K562 (cell line): ENCODE results near the gene GPR108. TPM values are rescaled to one million over a fixed set of nuclear protein-coding genes. Genes with fewer than 3 reads are reported as not detected.

ENCODE experiments used
- CEBPB ChIP-seq: fragments of 450-650 bp; IDR thresholded peaks from 2 replicates; pipeline ENCODE4 v1.6.1; 2016; ENCODE audit warnings: missing genetic modification characterization, missing compliant biosample characterization
- E2F5 ChIP-seq: sonication (generic); formaldehyde crosslinking; IDR thresholded peaks from 2 replicates; pipeline ENCODE4 v1.8.0; 2022; ENCODE audit warnings: mild to moderate bottlenecking, missing genetic modification reagents
- ELF1 ChIP-seq: fragments of 200-800 bp; sonication (Bioruptor generic); IDR thresholded peaks from 2 replicates; pipeline ENCODE4 v1.6.1; 2016; ENCODE audit warnings: missing genetic modification characterization, missing compliant biosample characterization
- FOXJ2 ChIP-seq: fragments of 200-800 bp; sonication (Bioruptor generic); IDR thresholded peaks from 2 replicates; pipeline ENCODE4 v1.6.1; 2016; ENCODE audit warnings: missing genetic modification characterization, missing compliant biosample characterization
- MYC ChIP-seq, 2 experiments: fragments of 250-450 bp in 1 of 2; sonication (Bioruptor Pico) in 1 of 2; IDR thresholded peaks; 2 replicates each; pipeline versions ENCODE4 v1.5.1 to v1.6.1; 2012 to 2021; ENCODE audit warnings: low read depth in 2 of 2, borderline replicate concordance in 1 of 2, improper control_type of control experiment in 1 of 2, low read length in 1 of 2, mild to moderate bottlenecking in 1 of 2, moderate library complexity in 1 of 2
- TEAD2 ChIP-seq: fragments of 450-650 bp; IDR thresholded peaks from 2 replicates; pipeline ENCODE4 v1.6.1; 2016; ENCODE audit warnings: missing genetic modification characterization, control low read depth, missing compliant biosample characterization
- ZBTB1 ChIP-seq: sonication (generic); formaldehyde crosslinking; IDR thresholded peaks from 2 replicates; pipeline ENCODE4 v1.8.1; 2023; ENCODE audit warnings: missing genetic modification reagents, low read depth, mild to moderate bottlenecking, borderline replicate concordance
- ZBTB17 ChIP-seq: fragments of 450-650 bp; formaldehyde crosslinking; IDR thresholded peaks from 2 replicates; pipeline ENCODE4 v1.4.0; 2020; ENCODE audit warnings: mild to moderate bottlenecking
- ZKSCAN8 ChIP-seq: fragments of 200-800 bp; sonication (Bioruptor generic); IDR thresholded peaks from 2 replicates; pipeline ENCODE4 v1.6.1; 2016; ENCODE audit warnings: missing genetic modification characterization, missing compliant biosample characterization
- ZNF184 ChIP-seq: sonication (generic); formaldehyde crosslinking; IDR thresholded peaks from 2 replicates; pipeline ENCODE4 v1.5.0; 2020; ENCODE audit warnings: missing genetic modification reagents
- ZNF354B ChIP-seq: fragments of 250-450 bp; sonication (Bioruptor Pico); IDR thresholded peaks from 2 replicates; pipeline ENCODE4 v1.4.0; 2020
- ZNF408 ChIP-seq: fragments of 250-450 bp; sonication (Bioruptor Pico); IDR thresholded peaks from 2 replicates; pipeline ENCODE4 v1.4.0; 2020; ENCODE audit warnings: low read depth, mild to moderate bottlenecking, moderate library complexity
- ZNF584 ChIP-seq: fragments of 200-800 bp; sonication (Bioruptor generic); IDR thresholded peaks from 2 replicates; pipeline ENCODE4 v1.6.1; 2016; ENCODE audit warnings: low read depth, mild to moderate bottlenecking, missing genetic modification characterization, missing compliant biosample characterization
- ZNF696 ChIP-seq: fragments of 250-450 bp; sonication (Bioruptor Pico); conservative IDR thresholded peaks from 2 replicates; pipeline ENCODE4 v1.4.0; 2020; ENCODE audit warnings: mild to moderate bottlenecking, moderate library complexity
- ZNF76 ChIP-seq: fragments of 250-450 bp; sonication (Bioruptor Pico); IDR thresholded peaks from 2 replicates; pipeline ENCODE4 v1.4.0; 2020; ENCODE audit warnings: mild to moderate bottlenecking, moderate library complexity, borderline replicate concordance
- ZNF778 ChIP-seq: fragments of 450-650 bp; formaldehyde crosslinking; IDR thresholded peaks from 2 replicates; pipeline ENCODE4 v1.4.0; 2020; ENCODE audit warnings: mild to moderate bottlenecking, moderate library complexity
- polyA plus RNA-seq, 8 experiments: library from polyadenylated mRNA; depleted of rRNA in 4 of 8; stranded (reverse) in 5 of 8; unstranded in 3 of 8; fragments of >200 nt; fragmentation: Nextera tagmentation in 2 of 8; fragmentation: Illumina TruSeq in 1 of 8; extraction: Ambion mirVana in 2 of 8; extraction: Trizol in 1 of 8; gene quantifications; 2 replicates each; pipeline versions ENCODE4 v1.2.1 to v1.2.3, GENCODE V29; 2011 to 2014; ENCODE audit warnings: inconsistent platforms in 1 of 8, missing spikeins in 1 of 8
- total RNA-seq, 7 experiments: library from RNA; depleted of rRNA in 6 of 7; stranded (reverse); fragments of >200 nt in 6 of 7; fragmentation: Illumina TruSeq in 2 of 7; extraction: Trizol in 2 of 7; gene quantifications; 2 replicates each; pipeline versions ENCODE4 v1.2.1 to v1.2.3, GENCODE V29; 2011 to 2021; ENCODE audit warnings: low replicate concordance in 1 of 7
- TF ChIP-seq, protein P1 (sequence below): fragments of 250-450 bp; sonication (Bioruptor Pico); IDR thresholded peaks from 2 replicates; pipeline ENCODE4 v1.8.0; 2022; ENCODE audit warnings: inconsistent platforms, mild to moderate bottlenecking, moderate library complexity, borderline replicate concordance
- TF ChIP-seq, protein P2 (sequence below): fragments of 450-650 bp; formaldehyde crosslinking; IDR thresholded peaks from 2 replicates; pipeline ENCODE4 v1.4.0; 2020; ENCODE audit warnings: mild to moderate bottlenecking
- TF ChIP-seq, protein P3 (sequence below): sonication (generic); formaldehyde crosslinking; IDR thresholded peaks from 2 replicates; pipeline ENCODE4 v1.8.1; 2023; ENCODE audit warnings: missing genetic modification reagents, mild to moderate bottlenecking, borderline replicate concordance

GPR108 gene
- total and polyA plus RNA-seq, 9 of the 15 experiments (the other 6 are each of a cell fraction or from before 2014, with no cell fraction given), result 2.4 to 33.2 (median 24.4) TPM

DNA sequence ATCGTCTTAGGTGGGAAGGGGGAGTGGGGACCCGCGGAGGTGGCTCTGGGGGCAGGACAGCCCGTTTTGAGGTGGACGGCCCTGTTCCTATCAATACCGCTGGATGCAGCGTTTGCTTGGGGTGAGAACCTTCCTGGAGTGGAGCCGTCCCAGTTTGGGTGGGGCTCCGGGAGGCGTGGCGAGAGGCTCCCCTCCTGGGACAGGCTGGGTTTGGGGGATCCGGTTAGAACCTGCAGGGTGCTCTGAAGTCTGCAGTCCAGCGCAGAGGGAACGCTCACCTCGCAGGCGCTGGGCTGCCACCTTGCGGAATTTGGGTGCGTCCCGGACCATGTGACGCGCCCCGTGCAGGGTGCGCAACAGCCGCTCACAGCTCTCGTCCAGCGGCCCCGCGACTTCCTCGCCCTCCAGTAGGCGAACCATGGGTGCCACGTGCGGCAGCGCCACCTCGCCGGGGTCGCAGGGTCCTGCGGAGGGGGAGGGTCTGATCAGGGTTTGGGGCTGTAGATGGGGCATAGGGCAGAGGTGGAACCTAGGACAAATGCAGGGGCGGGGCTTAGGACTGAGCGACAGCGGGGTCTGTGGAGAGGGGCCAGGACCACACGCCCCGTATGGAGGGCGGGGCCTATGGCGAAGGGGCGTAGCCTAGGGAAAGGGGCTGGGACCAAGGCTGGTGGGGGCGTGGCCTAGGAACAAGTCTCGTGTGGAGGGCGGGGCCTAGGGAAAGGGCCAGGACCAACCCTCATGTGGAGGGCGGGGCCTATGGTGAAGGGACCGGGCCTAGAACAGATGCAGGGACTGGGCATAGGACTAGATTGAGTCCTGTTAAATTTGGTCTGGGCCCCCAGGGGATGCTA is 16.0 kb upstream of the GPR108 start (continued):
- TF ChIP-seq, protein P1, sequence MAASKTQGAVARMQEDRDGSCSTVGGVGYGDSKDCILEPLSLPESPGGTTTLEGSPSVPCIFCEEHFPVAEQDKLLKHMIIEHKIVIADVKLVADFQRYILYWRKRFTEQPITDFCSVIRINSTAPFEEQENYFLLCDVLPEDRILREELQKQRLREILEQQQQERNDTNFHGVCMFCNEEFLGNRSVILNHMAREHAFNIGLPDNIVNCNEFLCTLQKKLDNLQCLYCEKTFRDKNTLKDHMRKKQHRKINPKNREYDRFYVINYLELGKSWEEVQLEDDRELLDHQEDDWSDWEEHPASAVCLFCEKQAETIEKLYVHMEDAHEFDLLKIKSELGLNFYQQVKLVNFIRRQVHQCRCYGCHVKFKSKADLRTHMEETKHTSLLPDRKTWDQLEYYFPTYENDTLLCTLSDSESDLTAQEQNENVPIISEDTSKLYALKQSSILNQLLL (CRISPR knock-in tag), result no peak
- TF ChIP-seq, protein P2, sequence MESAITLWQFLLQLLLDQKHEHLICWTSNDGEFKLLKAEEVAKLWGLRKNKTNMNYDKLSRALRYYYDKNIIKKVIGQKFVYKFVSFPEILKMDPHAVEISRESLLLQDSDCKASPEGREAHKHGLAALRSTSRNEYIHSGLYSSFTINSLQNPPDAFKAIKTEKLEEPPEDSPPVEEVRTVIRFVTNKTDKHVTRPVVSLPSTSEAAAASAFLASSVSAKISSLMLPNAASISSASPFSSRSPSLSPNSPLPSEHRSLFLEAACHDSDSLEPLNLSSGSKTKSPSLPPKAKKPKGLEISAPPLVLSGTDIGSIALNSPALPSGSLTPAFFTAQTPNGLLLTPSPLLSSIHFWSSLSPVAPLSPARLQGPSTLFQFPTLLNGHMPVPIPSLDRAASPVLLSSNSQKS (CRISPR knock-in tag), result no peak
- 0 out of 2 replicates have a peak, but pooled peaks have one; percentile 61 for TF ChIP-seq ZBTB17 (CRISPR knock-in tag)
- no peak; the same call in 1 of the 2 replicates for TF ChIP-seq E2F5
- peak; percentile 98 for TF ChIP-seq MYC (IDR thresholded peaks at IDR 0.05; ENCODE audit: low read depth, low read length)
- peak; percentile 96 for TF ChIP-seq MYC (CRISPR knock-in tag; IDR thresholded peaks at IDR 0.05; ENCODE audit: borderline replicate concordance, low read depth)
- peak; percentile 40; the same call in 1 of the 2 replicates for TF ChIP-seq TEAD2
- TF ChIP-seq ZNF696 (CRISPR knock-in tag), result no peak
- no peak for TF ChIP-seq CEBPB (tag)
- 0 out of 2 replicates have a peak, but pooled peaks have one; percentile 23 for TF ChIP-seq ZNF354B
- TF ChIP-seq ZKSCAN8 (CRISPR knock-in tag), result no peak
- no peak for TF ChIP-seq ZBTB1
- no peak for TF ChIP-seq ZNF76
- TF ChIP-seq, protein P3, sequence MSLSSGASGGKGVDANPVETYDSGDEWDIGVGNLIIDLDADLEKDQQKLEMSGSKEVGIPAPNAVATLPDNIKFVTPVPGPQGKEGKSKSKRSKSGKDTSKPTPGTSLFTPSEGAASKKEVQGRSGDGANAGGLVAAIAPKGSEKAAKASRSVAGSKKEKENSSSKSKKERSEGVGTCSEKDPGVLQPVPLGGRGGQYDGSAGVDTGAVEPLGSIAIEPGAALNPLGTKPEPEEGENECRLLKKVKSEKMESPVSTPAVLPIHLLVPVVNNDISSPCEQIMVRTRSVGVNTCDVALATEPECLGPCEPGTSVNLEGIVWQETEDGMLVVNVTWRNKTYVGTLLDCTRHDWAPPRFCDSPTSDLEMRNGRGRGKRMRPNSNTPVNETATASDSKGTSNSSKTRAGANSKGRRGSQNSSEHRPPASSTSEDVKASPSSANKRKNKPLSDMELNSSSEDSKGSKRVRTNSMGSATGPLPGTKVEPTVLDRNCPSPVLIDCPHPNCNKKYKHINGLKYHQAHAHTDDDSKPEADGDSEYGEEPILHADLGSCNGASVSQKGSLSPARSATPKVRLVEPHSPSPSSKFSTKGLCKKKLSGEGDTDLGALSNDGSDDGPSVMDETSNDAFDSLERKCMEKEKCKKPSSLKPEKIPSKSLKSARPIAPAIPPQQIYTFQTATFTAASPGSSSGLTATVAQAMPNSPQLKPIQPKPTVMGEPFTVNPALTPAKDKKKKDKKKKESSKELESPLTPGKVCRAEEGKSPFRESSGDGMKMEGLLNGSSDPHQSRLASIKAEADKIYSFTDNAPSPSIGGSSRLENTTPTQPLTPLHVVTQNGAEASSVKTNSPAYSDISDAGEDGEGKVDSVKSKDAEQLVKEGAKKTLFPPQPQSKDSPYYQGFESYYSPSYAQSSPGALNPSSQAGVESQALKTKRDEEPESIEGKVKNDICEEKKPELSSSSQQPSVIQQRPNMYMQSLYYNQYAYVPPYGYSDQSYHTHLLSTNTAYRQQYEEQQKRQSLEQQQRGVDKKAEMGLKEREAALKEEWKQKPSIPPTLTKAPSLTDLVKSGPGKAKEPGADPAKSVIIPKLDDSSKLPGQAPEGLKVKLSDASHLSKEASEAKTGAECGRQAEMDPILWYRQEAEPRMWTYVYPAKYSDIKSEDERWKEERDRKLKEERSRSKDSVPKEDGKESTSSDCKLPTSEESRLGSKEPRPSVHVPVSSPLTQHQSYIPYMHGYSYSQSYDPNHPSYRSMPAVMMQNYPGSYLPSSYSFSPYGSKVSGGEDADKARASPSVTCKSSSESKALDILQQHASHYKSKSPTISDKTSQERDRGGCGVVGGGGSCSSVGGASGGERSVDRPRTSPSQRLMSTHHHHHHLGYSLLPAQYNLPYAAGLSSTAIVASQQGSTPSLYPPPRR (CRISPR knock-in tag), result no peak
- TF ChIP-seq ZNF408 (CRISPR knock-in tag), result no peak
- TF ChIP-seq ZNF778, result no peak
- no peak for TF ChIP-seq FOXJ2 (tag)
- no peak for TF ChIP-seq ELF1 (tag)
- TF ChIP-seq ZNF184 (CRISPR knock-in tag), result no peak
- TF ChIP-seq ZNF584 (CRISPR knock-in tag), result no peak
